Measurements from ENCODE around the gene PIP5KL1. TPM values are rescaled to one million over a fixed set of nuclear protein-coding genes. Genes with fewer than 3 reads are reported as not detected.

PIP5KL1 gene
- total and polyA plus RNA-seq, 2 of the 8 experiments (the other 6 are each of a cell fraction or from before 2014, with no cell fraction given), result 13.4 to 15.4 TPM

- no peak overlapping the region for H3K9ac ChIP-seq (replicated peaks in 1 of 4; ENCODE audit: extremely low read depth in 1 of 4, low read depth in 3 of 4, low read length in 3 of 4)
- H3K23me2 ChIP-seq (ENCODE audit: low read depth, low read length), result no peaks in the 10 kb centered on the region
- no peak overlapping the region for H3K18ac ChIP-seq (ENCODE audit: extremely low read depth, low read length)
- H2BK20ac ChIP-seq (ENCODE audit: low read length), result no peak overlapping the region
- no peak overlapping the region for H4K91ac ChIP-seq (replicated peaks; ENCODE audit: insufficient read length, low read length)
- H3K56ac ChIP-seq (replicated peaks; ENCODE audit: insufficient read length, low read depth, low read length), result no peak overlapping the region
- no peak overlapping the region for H2AK5ac ChIP-seq (ENCODE audit: low read depth, low read length)
- no peak overlapping the region for H3K4ac ChIP-seq (replicated peaks; ENCODE audit: insufficient read length, low read depth, low read length)
- H3K9me3 ChIP-seq (ENCODE audit: insufficient read depth in 2 of 2, low read depth in 1 of 2, low read length in 1 of 2), result no peaks in the 10 kb centered on the region
- no peak overlapping the region for H2BK120ac ChIP-seq (replicated peaks; ENCODE audit: low read depth, low read length)
- POLR2A ChIA-PET (ENCODE audit: partially characterized antibody), result no interaction called here
- H3K79me2 ChIP-seq (ENCODE audit: control insufficient read depth in 1 of 2, insufficient read depth in 2 of 2, low read length in 2 of 2), result no peaks in the 10 kb centered on the region
- H2AFZ ChIP-seq (ENCODE audit: low read length), result no peak overlapping the region
- no peak overlapping the region for H3K27ac ChIP-seq (ENCODE audit: low read depth, low read length)
- H2BK15ac ChIP-seq (ENCODE audit: low read length), result no peak overlapping the region
- H3K23ac ChIP-seq (ENCODE audit: insufficient read length), result no peak overlapping the region
- CTCF ChIA-PET (ENCODE audit: partially characterized antibody), result interaction anchor here (1.1 to 35.5 kb wide), 15 partner anchors 10 to 173 kb away, joined by 3 to 825 read pairs (median 16); partner anchors contain the start of genes EEIG1 and PIP5KL1
- no peak overlapping the region for H2BK12ac ChIP-seq (ENCODE audit: low read depth, low read length)
- no peak overlapping the region for H2BK5ac ChIP-seq (ENCODE audit: low read depth, low read length)
- H3K4me1 ChIP-seq (replicated peaks in 1 of 4; ENCODE audit: control insufficient read depth in 3 of 4, insufficient read depth in 4 of 4, low read length in 3 of 4), result peaks cover 0 to 16% (median 7%) of the 10 kb centered on the region in 4 experiments; a peak in 6 of 7 replicates
- no peak overlapping the region for H4K5ac ChIP-seq (ENCODE audit: insufficient read length, low read depth, low read length)
- H3K27me3 ChIP-seq (replicated peaks in 1 of 4; ENCODE audit: control insufficient read depth in 3 of 4, extremely low read depth in 1 of 4, insufficient read depth in 3 of 4, low read length in 3 of 4), result no peaks in the 10 kb centered on the region
- no peak for DNase-seq (ENCODE audit: low read depth in 1 of 2, low spot score in 2 of 2)
- H3K4me2 ChIP-seq (ENCODE audit: insufficient read depth in 1 of 2, low read depth in 2 of 2, low read length in 2 of 2), result no peak overlapping the region
- no peak overlapping the region for H4K8ac ChIP-seq (ENCODE audit: extremely low read depth, insufficient read depth, low read length)
- FAIRE-seq, result no peak
- H4K20me1 ChIP-seq (replicated peaks in 1 of 2; ENCODE audit: control insufficient read depth in 1 of 2, insufficient read depth in 2 of 2, low read length in 2 of 2), result peaks cover 8 to 20% of the 10 kb centered on the region in 2 experiments
- H3K79me1 ChIP-seq (ENCODE audit: low read depth, low read length), result no peaks in the 10 kb centered on the region; the same call in 1 of the 2 replicates
- WGBS, 2 experiments (ENCODE audit: extremely low coverage in 1 of 2, insufficient coverage in 1 of 2, insufficient read length in 1 of 2, insufficient replicate concordance in 2 of 2, low coverage in 1 of 2, low lambda C conversion rate in 2 of 2, missing lambda C conversion rate in 1 of 2), result 93% methylated on average over 37 of the region's 38 CpGs; no CpG with 5 or more reads in 1 of the 2 experiments
- no peak overlapping the region for H3K4me3 ChIP-seq (ENCODE audit: extremely low read depth in 1 of 4, insufficient read depth in 2 of 4, low read depth in 3 of 4, low read length in 4 of 4)
- no peak overlapping the region for H3K14ac ChIP-seq (ENCODE audit: insufficient read length)
- H3K36me3 ChIP-seq (ENCODE audit: control insufficient read depth in 2 of 4, insufficient read depth in 4 of 4, low read length in 3 of 4), result peaks cover 7 to 16% (median 13%) of the 10 kb centered on the region in 4 experiments
- no peak for TF ChIP-seq CREB1 (IDR thresholded peaks at IDR 0.05)
- no peak for TF ChIP-seq SUZ12 (IDR thresholded peaks at IDR 0.05; ENCODE audit: low read length)
- TF ChIP-seq POLR2A (IDR thresholded peaks at IDR 0.05; ENCODE audit: control extremely low read depth in 1 of 2, low read depth in 2 of 2, low read length in 2 of 2), result no peak
- no peak for TF ChIP-seq TAF1 (IDR thresholded peaks at IDR 0.05; ENCODE audit: low read depth, low read length)
- no peak for TF ChIP-seq KDM4A (IDR thresholded peaks at IDR 0.05; ENCODE audit: low read depth, low read length, severe bottlenecking)
- TF ChIP-seq SP1 (IDR thresholded peaks at IDR 0.05; ENCODE audit: low read depth, low read length), result no peak
- TF ChIP-seq KDM1A (IDR thresholded peaks at IDR 0.05; ENCODE audit: borderline replicate concordance, low read length), result no peak
- TF ChIP-seq TEAD4 (IDR thresholded peaks at IDR 0.05; ENCODE audit: low read depth, low read length), result no peak
- no peak for TF ChIP-seq CHD1 (IDR thresholded peaks at IDR 0.05; ENCODE audit: low read depth, low read length)
- no peak for TF ChIP-seq BACH1 (IDR thresholded peaks at IDR 0.05; ENCODE audit: low read length)
- TF ChIP-seq YY1 (IDR thresholded peaks at IDR 0.05; ENCODE audit: low read depth, low read length), result no peak
- TF ChIP-seq TCF12 (IDR thresholded peaks at IDR 0.05; ENCODE audit: low read depth, low read length), result no peak
- TF ChIP-seq BRCA1 (IDR thresholded peaks at IDR 0.05; ENCODE audit: low read depth, low read length), result no peak
- no peak for TF ChIP-seq JUND (IDR thresholded peaks at IDR 0.05; ENCODE audit: low read length)
- TF ChIP-seq NANOG (IDR thresholded peaks at IDR 0.05; ENCODE audit: insufficient read depth, low read depth, low read length, poor library complexity, severe bottlenecking), result no peak
- no peak for TF ChIP-seq CEBPB (IDR thresholded peaks at IDR 0.05; ENCODE audit: low read depth, low read length)
Observed at GRCh38 chr9:127944586-127945218, 14.1 kb upstream of the PIP5KL1 start.
